ENCODE measurements around the gene MYO10.
A peak's percentile ranks its signal among the peaks of the same experiment; 100 is the strongest.

MYO10 gene

DNA sequence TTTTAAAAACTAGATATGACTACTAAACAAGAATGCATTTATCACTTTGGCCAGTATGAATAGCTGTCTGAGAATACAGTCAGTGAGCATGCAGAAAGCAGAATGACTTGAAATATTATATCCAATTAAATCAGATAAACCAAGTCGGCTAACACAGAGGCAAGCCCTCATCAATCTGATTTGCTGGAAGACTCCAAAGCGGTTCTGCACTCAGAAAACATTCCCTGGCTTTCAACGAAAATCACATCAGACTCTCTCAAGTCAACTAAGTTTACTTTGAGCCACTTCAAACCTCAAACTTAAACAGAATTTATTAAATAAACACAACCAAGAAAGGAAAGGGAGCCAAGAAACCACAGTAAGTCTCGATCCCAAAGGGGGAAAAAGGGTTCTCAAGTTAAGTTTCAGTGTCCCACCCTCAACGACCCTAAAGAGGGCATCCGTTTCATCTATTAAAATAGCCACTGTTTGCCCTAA is 1.4 kb downstream of the MYO10 start (continued):
- TF ChIP-seq ZNF600 (tag by site-specific recombination; IDR thresholded peaks at IDR 0.05) (peak; percentile 65), ZFP41 (tag by site-specific recombination; IDR thresholded peaks at IDR 0.05; ENCODE audit: borderline replicate concordance) (no peak), ZNF510 (tag by site-specific recombination; IDR thresholded peaks at IDR 0.05; ENCODE audit: insufficient replicate concordance) (no peak), ZNF830 (tag by site-specific recombination; IDR thresholded peaks at IDR 0.05; ENCODE audit: low read depth) (no peak), BCL11B (tag by site-specific recombination; IDR thresholded peaks at IDR 0.05; ENCODE audit: low read depth) (no peak), ZNF266 (tag by site-specific recombination; IDR thresholded peaks at IDR 0.05; ENCODE audit: low read depth) (no peak), ZNF544 (tag by site-specific recombination; IDR thresholded peaks at IDR 0.05) (no peak), OVOL3 (tag by site-specific recombination; IDR thresholded peaks at IDR 0.05) (no peak), SP3 (tag by site-specific recombination; IDR thresholded peaks at IDR 0.05) (no peak), ZNF211 (tag by site-specific recombination; IDR thresholded peaks at IDR 0.05; ENCODE audit: low read depth) (no peak), PRDM4 (tag by site-specific recombination; IDR thresholded peaks at IDR 0.05) (peak; percentile 35; the same call in 1 of the 2 replicates), ZBTB17 (tag by site-specific recombination; IDR thresholded peaks at IDR 0.05) (peak; percentile 75), SCRT1 (tag by site-specific recombination; IDR thresholded peaks at IDR 0.05; ENCODE audit: borderline replicate concordance) (no peak), ZNF140 (tag by site-specific recombination; IDR thresholded peaks at IDR 0.05) (no peak), SETDB1 (IDR thresholded peaks at IDR 0.05; ENCODE audit: insufficient read length, low read length) (no peak)

GRCh38 chr5:16934123-16934522 is 2.0 kb downstream of the MYO10 start:
- Histone ChIP-seq H3K27ac (ENCODE audit: extremely low read depth, low read depth, low read length) (no peak overlapping the region), H3K9me3 (ENCODE audit: control insufficient read depth, insufficient read depth, low read depth, low read length) (no peaks in the 10 kb centered on the region), H3K4me1 (ENCODE audit: control insufficient read depth, insufficient read depth, low read length) (peaks cover 35% of the 10 kb centered on the region), H3K4me3 (ENCODE audit: low read depth, low read length) (peak overlapping the region; percentile 95), H3K36me3 (ENCODE audit: control insufficient read depth in 2 of 2, insufficient read depth in 1 of 2, low read length in 2 of 2) (no peaks in the 10 kb centered on the region)
- CTCF ChIA-PET: interaction anchor here (0.6 to 4.4 kb wide), 22 partner anchors 9 to 261 kb away, joined by 3 to 69 read pairs (median 3); no protein-coding TSS in a partner anchor
- POLR2A ChIA-PET: interaction anchor here (0.6 to 1.0 kb wide), 2 partner anchors 18 to 256 kb away, joined by 3 read pairs; no protein-coding TSS in a partner anchor
- peak; percentile 89 for TF ChIP-seq PRDM1 (tag by site-specific recombination; IDR thresholded peaks at IDR 0.05)
- no peak for TF ChIP-seq GFI1B (tag by site-specific recombination; IDR thresholded peaks at IDR 0.05)
- TF ChIP-seq, protein P1, sequence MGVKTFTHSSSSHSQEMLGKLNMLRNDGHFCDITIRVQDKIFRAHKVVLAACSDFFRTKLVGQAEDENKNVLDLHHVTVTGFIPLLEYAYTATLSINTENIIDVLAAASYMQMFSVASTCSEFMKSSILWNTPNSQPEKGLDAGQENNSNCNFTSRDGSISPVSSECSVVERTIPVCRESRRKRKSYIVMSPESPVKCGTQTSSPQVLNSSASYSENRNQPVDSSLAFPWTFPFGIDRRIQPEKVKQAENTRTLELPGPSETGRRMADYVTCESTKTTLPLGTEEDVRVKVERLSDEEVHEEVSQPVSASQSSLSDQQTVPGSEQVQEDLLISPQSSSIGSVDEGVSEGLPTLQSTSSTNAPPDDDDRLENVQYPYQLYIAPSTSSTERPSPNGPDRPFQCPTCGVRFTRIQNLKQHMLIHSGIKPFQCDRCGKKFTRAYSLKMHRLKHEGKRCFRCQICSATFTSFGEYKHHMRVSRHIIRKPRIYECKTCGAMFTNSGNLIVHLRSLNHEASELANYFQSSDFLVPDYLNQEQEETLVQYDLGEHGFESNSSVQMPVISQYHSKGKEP (tag by site-specific recombination; IDR thresholded peaks at IDR 0.05): peak; percentile 52; the same call in 1 of the 2 replicates
- TF ChIP-seq ZNF654 (tag by site-specific recombination; IDR thresholded peaks at IDR 0.05; ENCODE audit: low read depth): peak; percentile 49
- no peak for TF ChIP-seq ZNF510 (tag by site-specific recombination; IDR thresholded peaks at IDR 0.05; ENCODE audit: insufficient replicate concordance)
- TF ChIP-seq, protein P2, sequence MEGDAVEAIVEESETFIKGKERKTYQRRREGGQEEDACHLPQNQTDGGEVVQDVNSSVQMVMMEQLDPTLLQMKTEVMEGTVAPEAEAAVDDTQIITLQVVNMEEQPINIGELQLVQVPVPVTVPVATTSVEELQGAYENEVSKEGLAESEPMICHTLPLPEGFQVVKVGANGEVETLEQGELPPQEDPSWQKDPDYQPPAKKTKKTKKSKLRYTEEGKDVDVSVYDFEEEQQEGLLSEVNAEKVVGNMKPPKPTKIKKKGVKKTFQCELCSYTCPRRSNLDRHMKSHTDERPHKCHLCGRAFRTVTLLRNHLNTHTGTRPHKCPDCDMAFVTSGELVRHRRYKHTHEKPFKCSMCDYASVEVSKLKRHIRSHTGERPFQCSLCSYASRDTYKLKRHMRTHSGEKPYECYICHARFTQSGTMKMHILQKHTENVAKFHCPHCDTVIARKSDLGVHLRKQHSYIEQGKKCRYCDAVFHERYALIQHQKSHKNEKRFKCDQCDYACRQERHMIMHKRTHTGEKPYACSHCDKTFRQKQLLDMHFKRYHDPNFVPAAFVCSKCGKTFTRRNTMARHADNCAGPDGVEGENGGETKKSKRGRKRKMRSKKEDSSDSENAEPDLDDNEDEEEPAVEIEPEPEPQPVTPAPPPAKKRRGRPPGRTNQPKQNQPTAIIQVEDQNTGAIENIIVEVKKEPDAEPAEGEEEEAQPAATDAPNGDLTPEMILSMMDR (tag by site-specific recombination; IDR thresholded peaks at IDR 0.05): peak; percentile 80
- peak; percentile 77; the same call in 1 of the 2 replicates for TF ChIP-seq ZNF561 (tag by site-specific recombination; IDR thresholded peaks at IDR 0.05; ENCODE audit: borderline replicate concordance)
- TF ChIP-seq, protein P3, sequence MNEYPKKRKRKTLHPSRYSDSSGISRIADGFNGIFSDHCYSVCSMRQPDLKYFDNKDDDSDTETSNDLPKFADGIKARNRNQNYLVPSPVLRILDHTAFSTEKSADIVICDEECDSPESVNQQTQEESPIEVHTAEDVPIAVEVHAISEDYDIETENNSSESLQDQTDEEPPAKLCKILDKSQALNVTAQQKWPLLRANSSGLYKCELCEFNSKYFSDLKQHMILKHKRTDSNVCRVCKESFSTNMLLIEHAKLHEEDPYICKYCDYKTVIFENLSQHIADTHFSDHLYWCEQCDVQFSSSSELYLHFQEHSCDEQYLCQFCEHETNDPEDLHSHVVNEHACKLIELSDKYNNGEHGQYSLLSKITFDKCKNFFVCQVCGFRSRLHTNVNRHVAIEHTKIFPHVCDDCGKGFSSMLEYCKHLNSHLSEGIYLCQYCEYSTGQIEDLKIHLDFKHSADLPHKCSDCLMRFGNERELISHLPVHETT (tag by site-specific recombination; IDR thresholded peaks at IDR 0.05): 0 out of 2 replicates have a peak, but pooled peaks have one; percentile 48
- 0 out of 2 replicates have a peak, but pooled peaks have one; percentile 8 for TF ChIP-seq ZBTB11 (tag by site-specific recombination; conservative IDR thresholded peaks at IDR 0.05; ENCODE audit: low read depth)
- no peak for TF ChIP-seq ZNF157 (tag by site-specific recombination; IDR thresholded peaks at IDR 0.05)
